ENCODE results near the gene CLTC.

DNA sequence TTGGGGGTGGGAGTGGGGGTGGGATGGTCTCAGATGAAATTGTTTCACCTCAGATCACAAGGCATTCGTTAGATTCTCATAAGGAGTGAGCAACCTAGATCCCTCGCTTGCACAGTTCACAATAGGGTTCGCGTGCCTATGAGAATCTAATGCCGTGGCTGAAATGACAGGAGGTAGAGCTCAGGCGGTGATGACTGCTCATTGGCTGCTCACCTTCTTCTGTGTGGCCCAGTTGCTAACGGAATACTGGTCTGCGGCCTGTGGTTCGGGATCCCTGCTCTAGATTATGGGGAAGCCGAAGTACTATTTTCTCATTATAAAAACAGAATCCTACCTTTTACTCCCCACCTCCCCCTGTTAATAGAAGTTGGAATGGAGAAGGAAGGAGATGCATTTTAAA is 18.9 kb downstream of the CLTC start:
- TF ChIP-seq SP1 (IDR thresholded peaks at IDR 0.05; ENCODE audit: low read depth, low read length) (no peak), SIX5 (IDR thresholded peaks at IDR 0.05; ENCODE audit: low read depth, low read length) (no peak), ZNF274 (IDR thresholded peaks at IDR 0.05; ENCODE audit: borderline replicate concordance, extremely low read depth, low read length) (no peak), CREB1 (IDR thresholded peaks at IDR 0.05) (no peak), EP300 (IDR thresholded peaks at IDR 0.05; ENCODE audit: borderline replicate concordance in 1 of 2, low read depth in 2 of 2, low read length in 2 of 2) (no peak), RXRA (IDR thresholded peaks at IDR 0.05; ENCODE audit: insufficient read depth, low read depth, low read length) (no peak), CBX8 (IDR thresholded peaks at IDR 0.05; ENCODE audit: borderline replicate concordance, low read depth, low read length) (no peak), POLR2A (IDR thresholded peaks at IDR 0.05; ENCODE audit: control extremely low read depth in 1 of 2, low read depth in 2 of 2, low read length in 2 of 2) (no peak), SP2 (IDR thresholded peaks at IDR 0.05; ENCODE audit: low read length) (no peak), TAF7 (optimal IDR thresholded peaks at IDR 0.05; ENCODE audit: borderline replicate concordance, low read depth, low read length) (no peak)
- TF ChIP-seq, protein P1, sequence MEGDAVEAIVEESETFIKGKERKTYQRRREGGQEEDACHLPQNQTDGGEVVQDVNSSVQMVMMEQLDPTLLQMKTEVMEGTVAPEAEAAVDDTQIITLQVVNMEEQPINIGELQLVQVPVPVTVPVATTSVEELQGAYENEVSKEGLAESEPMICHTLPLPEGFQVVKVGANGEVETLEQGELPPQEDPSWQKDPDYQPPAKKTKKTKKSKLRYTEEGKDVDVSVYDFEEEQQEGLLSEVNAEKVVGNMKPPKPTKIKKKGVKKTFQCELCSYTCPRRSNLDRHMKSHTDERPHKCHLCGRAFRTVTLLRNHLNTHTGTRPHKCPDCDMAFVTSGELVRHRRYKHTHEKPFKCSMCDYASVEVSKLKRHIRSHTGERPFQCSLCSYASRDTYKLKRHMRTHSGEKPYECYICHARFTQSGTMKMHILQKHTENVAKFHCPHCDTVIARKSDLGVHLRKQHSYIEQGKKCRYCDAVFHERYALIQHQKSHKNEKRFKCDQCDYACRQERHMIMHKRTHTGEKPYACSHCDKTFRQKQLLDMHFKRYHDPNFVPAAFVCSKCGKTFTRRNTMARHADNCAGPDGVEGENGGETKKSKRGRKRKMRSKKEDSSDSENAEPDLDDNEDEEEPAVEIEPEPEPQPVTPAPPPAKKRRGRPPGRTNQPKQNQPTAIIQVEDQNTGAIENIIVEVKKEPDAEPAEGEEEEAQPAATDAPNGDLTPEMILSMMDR (IDR thresholded peaks at IDR 0.05; ENCODE audit: control extremely low read depth in 1 of 3, insufficient read depth in 1 of 3, low read depth in 1 of 3, low read length in 3 of 3): no peak

Data from H1 (cell line).